Eye (tissue), 1 donor: ENCODE measurements around the gene AVP.
"Not testable (repeated sequence)": the region's sequence is repeated elsewhere in the genome, so short reads cannot be mapped to it uniquely, and the experiment has no call there.

Source experiments
- DNase-seq: peaks from one replicate; pipeline ENCODE4 v3.0.0-alpha.2; 2015

Gene AVP

GRCh38 chr20:3082955-3083952 is 1.3 kb downstream of the AVP start:
- peak; percentile 40 for DNase-seq

- DNase-seq: peak; percentile 48
Measured at GRCh38 chr20:3082306-3082951, 2.1 kb downstream of the AVP start.

- no peak for DNase-seq
Measured at GRCh38 chr20:3081641-3082040, 2.9 kb downstream of the AVP start.

GRCh38 chr20:3080939-3081388 is 3.6 kb downstream of the AVP start:
- DNase-seq: no peak

GRCh38 chr20:3077618-3078134 is 6.8 kb downstream of the AVP start:
- no peak for DNase-seq

GRCh38 chr20:3075315-3075714 is 9.2 kb downstream of the AVP start:
- not testable (repeated sequence) for DNase-seq

GRCh38 chr20:3074812-3075211 is 9.7 kb downstream of the AVP start:
- no peak for DNase-seq

- DNase-seq: not testable (repeated sequence)
Measured at GRCh38 chr20:3073251-3073643, 11.3 kb downstream of the AVP start.

GRCh38 chr20:3072530-3073250 is 11.8 kb downstream of the AVP start:
- DNase-seq: no peak

- DNase-seq: peak; percentile 58
Measured at GRCh38 chr20:3071610-3072529, 12.7 kb downstream of the AVP start, which contains the start of gene OXT. Gene OXT (plus strand): TSS chr20:3071620. CDS start chr20:3071656, 36 bp downstream.

GRCh38 chr20:3071266-3071609 is 13.3 kb downstream of the AVP start:
- DNase-seq: no peak

GRCh38 chr20:3070725-3071124 is 13.8 kb downstream of the AVP start:
- no peak for DNase-seq

GRCh38 chr20:3068986-3069900 is 15.3 kb downstream of the AVP start:
- DNase-seq: no peak

- DNase-seq: no peak
Measured at GRCh38 chr20:3068075-3068474, 16.4 kb downstream of the AVP start.

- DNase-seq: no peak
Measured at GRCh38 chr20:3067139-3068014, 17.1 kb downstream of the AVP start.

GRCh38 chr20:3064119-3064518 is 20.4 kb downstream of the AVP start:
- not testable (repeated sequence) for DNase-seq

- no peak for DNase-seq
Measured at GRCh38 chr20:3059489-3059888, 25.0 kb downstream of the AVP start.

GRCh38 chr20:3051385-3052019 is 33.0 kb downstream of the AVP start:
- DNase-seq: no peak
